HepG2 (cell line): ENCODE measurements around the gene TGFBR1. TPM values are rescaled to one million over a fixed set of nuclear protein-coding genes. Genes with fewer than 3 reads are reported as not detected.

Experiments
- ARNT2 ChIP-seq: sonication (generic); formaldehyde crosslinking; IDR thresholded peaks from 2 replicates; pipeline ENCODE4 v1.8.0; 2022; ENCODE audit warnings: mild to moderate bottlenecking, low read depth, missing genetic modification reagents, moderate library complexity
- CAMTA2 ChIP-seq: sonication (generic); formaldehyde crosslinking; IDR thresholded peaks from 2 replicates; pipeline ENCODE4 v1.4.0; 2020; ENCODE audit warnings: mild to moderate bottlenecking, missing genetic modification reagents, borderline replicate concordance
- GMEB1 ChIP-seq: sonication (generic); formaldehyde crosslinking; IDR thresholded peaks from 2 replicates; pipeline ENCODE4 v1.5.1; 2020; ENCODE audit warnings: missing genetic modification reagents, mild to moderate bottlenecking, borderline replicate concordance
- HDAC2 ChIP-seq: sonication (generic); formaldehyde crosslinking; IDR thresholded peaks from 2 replicates; pipeline ENCODE4 v1.4.0; 2020; ENCODE audit warnings: missing genetic modification reagents
- ISL2 ChIP-seq: sonication (generic); formaldehyde crosslinking; IDR thresholded peaks from 2 replicates; pipeline ENCODE4 v1.5.0; 2020; ENCODE audit warnings: missing genetic modification reagents
- KAT2B ChIP-seq: fragments of 150-350 bp; IDR thresholded peaks from 2 replicates; pipeline ENCODE4 v1.6.1; 2014; ENCODE audit warnings: low read depth, low read length, borderline replicate concordance
- LCORL ChIP-seq, 2 experiments: fragments of 450-650 bp in 1 of 2; sonication (generic) in 1 of 2; formaldehyde crosslinking in 1 of 2; IDR thresholded peaks; 2 replicates each; pipeline versions ENCODE4 v1.5.0 to v1.6.1; 2017 to 2020; ENCODE audit warnings: antibody characterized with exemption in 1 of 2, missing genetic modification reagents in 1 of 2
- MATR3 ChIP-seq: sonication (generic); formaldehyde crosslinking; IDR thresholded peaks from 2 replicates; pipeline ENCODE4 v1.4.0; 2020; ENCODE audit warnings: missing genetic modification reagents
- MTF2 ChIP-seq: sonication (generic); formaldehyde crosslinking; IDR thresholded peaks from 2 replicates; pipeline ENCODE4 v1.5.0; 2020; ENCODE audit warnings: missing genetic modification reagents, borderline replicate concordance
- NCOA5 ChIP-seq: sonication (generic); formaldehyde crosslinking; IDR thresholded peaks from 2 replicates; pipeline ENCODE4 v1.4.0; 2020; ENCODE audit warnings: missing genetic modification reagents
- NFIC ChIP-seq: IDR thresholded peaks from 2 replicates; pipeline ENCODE4 v1.6.1; 2012; ENCODE audit warnings: mild to moderate bottlenecking, low read length, inconsistent platforms
- SKI ChIP-seq: fragments of 450-650 bp; IDR thresholded peaks from one replicate; pipeline ENCODE4 v1.6.1; 2018; ENCODE audit warnings: mild to moderate bottlenecking; ENCODE audit not compliant: partially characterized antibody
- SRF ChIP-seq: IDR thresholded peaks from 2 replicates; pipeline ENCODE4 v1.6.1; 2011; ENCODE audit warnings: mild to moderate bottlenecking, low read depth, low read length, moderate library complexity
- TRIM24 ChIP-seq: sonication (generic); formaldehyde crosslinking; IDR thresholded peaks from 2 replicates; pipeline ENCODE4 v1.8.0; 2022; ENCODE audit warnings: mild to moderate bottlenecking, missing genetic modification reagents
- ZFX ChIP-seq: sonication (generic); formaldehyde crosslinking; IDR thresholded peaks from 2 replicates; pipeline ENCODE4 v1.4.0; 2020; ENCODE audit warnings: mild to moderate bottlenecking, low read depth, missing genetic modification reagents, moderate library complexity
- ZNF362 ChIP-seq: sonication (generic); formaldehyde crosslinking; IDR thresholded peaks from 2 replicates; pipeline ENCODE4 v1.4.0; 2020; ENCODE audit warnings: missing genetic modification reagents, mild to moderate bottlenecking, borderline replicate concordance
- ZNF460 ChIP-seq: sonication (generic); formaldehyde crosslinking; IDR thresholded peaks from 2 replicates; pipeline ENCODE4 v1.5.1; 2020; ENCODE audit warnings: missing genetic modification reagents, mild to moderate bottlenecking, borderline replicate concordance
- ZNF503 ChIP-seq: sonication (generic); formaldehyde crosslinking; IDR thresholded peaks from 2 replicates; pipeline ENCODE4 v1.4.0; 2020; ENCODE audit warnings: missing genetic modification reagents
- ZNF512B ChIP-seq: sonication (generic); formaldehyde crosslinking; IDR thresholded peaks from 2 replicates; pipeline ENCODE4 v1.5.1; 2020; ENCODE audit warnings: missing genetic modification reagents, mild to moderate bottlenecking, borderline replicate concordance
- ZNF615 ChIP-seq: sonication (generic); formaldehyde crosslinking; IDR thresholded peaks from 2 replicates; pipeline ENCODE4 v1.5.0; 2020; ENCODE audit warnings: mild to moderate bottlenecking, missing genetic modification reagents, borderline replicate concordance
- ZNF766 ChIP-seq: sonication (generic); formaldehyde crosslinking; IDR thresholded peaks from 2 replicates; pipeline ENCODE4 v1.5.0; 2020; ENCODE audit warnings: missing genetic modification reagents, borderline replicate concordance
- polyA plus RNA-seq, 8 experiments: library from polyadenylated mRNA; depleted of rRNA in 3 of 8; stranded (reverse) in 7 of 8; unstranded in 1 of 8; fragments of >200 nt; fragmentation: Illumina TruSeq in 4 of 8; extraction: Trizol in 4 of 8; gene quantifications; 2 replicates each; pipeline versions ENCODE4 v1.2.1 to v1.2.3, GENCODE V29; 2011 to 2016; ENCODE audit warnings: low read depth in 4 of 8, missing spikeins in 1 of 8, mixed read lengths in 1 of 8; ENCODE audit not compliant: insufficient read depth in 1 of 8
- total RNA-seq, 5 experiments: library from RNA; depleted of rRNA; stranded (reverse); fragments of >200 nt; fragmentation: Illumina TruSeq; extraction: Trizol; gene quantifications; 2 replicates each; pipeline ENCODE4 v1.2.3, GENCODE V29; 2016; ENCODE audit warnings: low read depth in 1 of 5

Gene TGFBR1
- total and polyA plus RNA-seq, 2 of the 13 experiments (the other 11 are each of a cell fraction or from before 2014, with no cell fraction given): 16.8 to 23.9 TPM

GRCh38 chr9:99172124-99173091, 67.5 kb downstream of the TGFBR1 start (continued):
- TF ChIP-seq ISL2 (CRISPR knock-in tag): peak; percentile 90
- peak; percentile 44; the same call in 1 of the 2 replicates for TF ChIP-seq ZFX (CRISPR knock-in tag)
- no peak for TF ChIP-seq ZNF460 (CRISPR knock-in tag)
- TF ChIP-seq KAT2B: no peak; the same call in 1 of the 2 replicates
- TF ChIP-seq ZNF766 (CRISPR knock-in tag): no peak
- TF ChIP-seq ZNF503 (CRISPR knock-in tag): peak; percentile 70; the same call in 1 of the 2 replicates
- TF ChIP-seq HDAC2 (CRISPR knock-in tag): peak; percentile 92
- no peak for TF ChIP-seq LCORL (IDR thresholded peaks at IDR 0.05)
- 0 out of 2 replicates have a peak, but pooled peaks have one; percentile 40 for TF ChIP-seq LCORL (CRISPR knock-in tag; IDR thresholded peaks at IDR 0.05)
- no peak for TF ChIP-seq MTF2 (CRISPR knock-in tag)
- 0 out of 2 replicates have a peak, but pooled peaks have one; percentile 26 for TF ChIP-seq ARNT2 (CRISPR knock-in tag)
- peak; percentile 42 for TF ChIP-seq SKI
- no peak for TF ChIP-seq CAMTA2
- TF ChIP-seq ZNF615 (CRISPR knock-in tag): no peak
- no peak for TF ChIP-seq NCOA5
- TF ChIP-seq GMEB1 (CRISPR knock-in tag): no peak
- no peak for TF ChIP-seq SRF
- 0 out of 2 replicates have a peak, but pooled peaks have one; percentile 22 for TF ChIP-seq ZNF512B (CRISPR knock-in tag)
- no peak for TF ChIP-seq ZNF362
- TF ChIP-seq NFIC: peak; percentile 51; the same call in 1 of the 2 replicates
- no peak for TF ChIP-seq TRIM24
- TF ChIP-seq MATR3 (CRISPR knock-in tag): no peak
